Measurements from ENCODE around the gene PLXNA4. TPM values are rescaled to one million over a fixed set of nuclear protein-coding genes. Genes with fewer than 3 reads are reported as not detected.

The PLXNA4 gene
- polyA plus RNA-seq, 2 of the 4 experiments (the other 2 are of a cell fraction) = 0.12 to 0.34 TPM

GRCh38 chr7:132393789-132394261 lies 182.4 kb downstream of the PLXNA4 start:
- FAIRE-seq = no peak
- no peaks in the 10 kb centered on the region for H3K4me1 ChIP-seq
- H3K4me3 ChIP-seq = no peak overlapping the region
- WGBS (ENCODE audit: missing lambda C conversion rate) = 58% methylated on average over 6 of the region's 9 CpGs
- no peak for ATAC-seq
- H3K27ac ChIP-seq = no peak overlapping the region
- ChIA-PET POLR2A (no interaction called here), CTCF (interaction anchor here (0.7 to 1.5 kb wide), 9 partner anchors 8 to 1041 kb away, joined by 3 to 8 read pairs (median 3); no protein-coding TSS in a partner anchor)
- no peak overlapping the region for H3K4me2 ChIP-seq
- TF ChIP-seq ZC3H11A (IDR thresholded peaks at IDR 0.05) = no peak
- no peak for TF ChIP-seq RCOR1 (IDR thresholded peaks at IDR 0.05; ENCODE audit: low read depth, low read length)
- no peak for TF ChIP-seq HOXB5 (CRISPR knock-in tag; IDR thresholded peaks at IDR 0.05)
- TF ChIP-seq POLR2A (IDR thresholded peaks at IDR 0.05; ENCODE audit: low read length) = no peak
- no peak for TF ChIP-seq ESRRA (IDR thresholded peaks at IDR 0.05; ENCODE audit: borderline replicate concordance, low read length)
- TF ChIP-seq HES2 (IDR thresholded peaks at IDR 0.05) = no peak
- no peak for TF ChIP-seq ZFP36 (IDR thresholded peaks at IDR 0.05; ENCODE audit: borderline replicate concordance, partially characterized antibody)
- TF ChIP-seq HOXA7 (CRISPR knock-in tag; IDR thresholded peaks at IDR 0.05) = no peak
- TF ChIP-seq ZNF302 (CRISPR knock-in tag; IDR thresholded peaks at IDR 0.05) = no peak
- no peak for TF ChIP-seq RAD21 (conservative IDR thresholded peaks at IDR 0.05 in 1 of 2, IDR thresholded peaks at IDR 0.05 in 1 of 2)
- TF ChIP-seq JUN (IDR thresholded peaks at IDR 0.05) = no peak
- TF ChIP-seq HMGXB4 (CRISPR knock-in tag; IDR thresholded peaks at IDR 0.05; ENCODE audit: borderline replicate concordance) = no peak
- no peak for TF ChIP-seq HOXB13 (CRISPR knock-in tag; IDR thresholded peaks at IDR 0.05; ENCODE audit: low read depth)
- no peak for TF ChIP-seq CEBPB (IDR thresholded peaks at IDR 0.05)
- TF ChIP-seq KDM5A (IDR thresholded peaks at IDR 0.05) = no peak
- TF ChIP-seq MAX (IDR thresholded peaks at IDR 0.05) = no peak
- TF ChIP-seq NR3C1 (IDR thresholded peaks at IDR 0.05) = no peak
- no peaks in the 10 kb centered on the region for H3K9me3 ChIP-seq
- DNase-seq (ENCODE audit: low read depth in 1 of 2, low spot score in 1 of 2) = no peak

- 69% methylated on average over 7 of the region's 8 CpGs for WGBS (ENCODE audit: missing lambda C conversion rate)
- POLR2A ChIA-PET = no interaction called here
- H3K4me3 ChIP-seq = no peak overlapping the region
- ATAC-seq = peak in 1 of 2 experiments; percentile 45; a peak in 3 of 6 replicates
- H3K27ac ChIP-seq = no peak overlapping the region
- H3K4me1 ChIP-seq = no peaks in the 10 kb centered on the region
- no peak for DNase-seq (ENCODE audit: low read depth in 1 of 2, low spot score in 1 of 2)
- FAIRE-seq = no peak
- H3K9me3 ChIP-seq = no peaks in the 10 kb centered on the region
- no peak overlapping the region for H3K4me2 ChIP-seq
- CTCF ChIA-PET = interaction anchor here (1.0 kb wide), 1 partner anchor 14 kb away, joined by 3 read pairs; no protein-coding TSS in a partner anchor
- TF ChIP-seq CEBPB (IDR thresholded peaks at IDR 0.05) (no peak), EHF (CRISPR knock-in tag; IDR thresholded peaks at IDR 0.05) (no peak), SREBF2 (IDR thresholded peaks at IDR 0.05) (no peak), HOXB5 (CRISPR knock-in tag; IDR thresholded peaks at IDR 0.05) (no peak), HMGXB4 (CRISPR knock-in tag; IDR thresholded peaks at IDR 0.05; ENCODE audit: borderline replicate concordance) (no peak), ATOH8 (CRISPR knock-in tag; IDR thresholded peaks at IDR 0.05; ENCODE audit: low read depth) (no peak), JUN (IDR thresholded peaks at IDR 0.05) (no peak), MAZ (IDR thresholded peaks at IDR 0.05; ENCODE audit: borderline replicate concordance, low read depth, low read length) (no peak), POLR2AphosphoS2 (conservative IDR thresholded peaks at IDR 0.05; ENCODE audit: low read length) (no peak), HDAC2 (IDR thresholded peaks at IDR 0.05) (no peak), ZFP36 (IDR thresholded peaks at IDR 0.05; ENCODE audit: borderline replicate concordance, partially characterized antibody) (no peak), CTCF (IDR thresholded peaks at IDR 0.05) (no peak), FOSL2 (IDR thresholded peaks at IDR 0.05) (no peak), FOSL2 (CRISPR knock-in tag; IDR thresholded peaks at IDR 0.05) (no peak), CHD4 (IDR thresholded peaks at IDR 0.05; ENCODE audit: borderline replicate concordance) (no peak), ESRRA (IDR thresholded peaks at IDR 0.05; ENCODE audit: borderline replicate concordance, low read length) (no peak), RFX5 (IDR thresholded peaks at IDR 0.05) (no peak)
These were observed 183.6 kb downstream of the PLXNA4 start for GRCh38 chr7:132392713-132393112.

Measured in A549 (cell line).